Mesenchymal stem cell (in vitro differentiated cells and primary cell): ENCODE data around the gene HOXA13.
A peak's percentile ranks its signal among the peaks of the same experiment; 100 is the strongest.

Source experiments
- DNase-seq: peaks from one replicate; pipeline ENCODE4 v3.0.0-alpha.2; 2013
- H2AFZ ChIP-seq: one replicate; pipeline ENCODE4 v1.6.1; 2013; ENCODE audit warnings: low read depth, mild to moderate bottlenecking, control low read depth, inconsistent platforms, low read length, moderate library complexity
- H2AK5ac ChIP-seq: 2 replicates; pipeline ENCODE4 v1.6.1; 2013; ENCODE audit warnings: low read length, moderate library complexity, mild to moderate bottlenecking, inconsistent platforms; ENCODE audit not compliant: severe bottlenecking
- H2BK120ac ChIP-seq: one replicate; pipeline ENCODE4 v1.6.1; 2013; ENCODE audit warnings: low read depth, mild to moderate bottlenecking, inconsistent platforms, low read length, moderate library complexity
- H2BK12ac ChIP-seq, 2 experiments: one replicate each; pipeline ENCODE4 v1.6.1; 2013; ENCODE audit warnings: inconsistent platforms in 2 of 2, low read length in 2 of 2, mild to moderate bottlenecking in 2 of 2, moderate library complexity in 2 of 2, control low read depth in 1 of 2
- H2BK15ac ChIP-seq: one replicate; pipeline ENCODE4 v1.6.1; 2013; ENCODE audit warnings: mild to moderate bottlenecking, low read depth, inconsistent platforms; ENCODE audit not compliant: poor library complexity, severe bottlenecking
- H2BK5ac ChIP-seq: 2 replicates; pipeline ENCODE4 v1.6.1; 2013; ENCODE audit warnings: low read depth, mild to moderate bottlenecking, low read length, control low read depth, inconsistent platforms; ENCODE audit not compliant: poor library complexity, severe bottlenecking
- H3K14ac ChIP-seq, 2 experiments: one replicate each; pipeline ENCODE4 v1.6.1; 2013; ENCODE audit warnings: inconsistent platforms in 2 of 2, low read length in 2 of 2, control low read depth in 1 of 2, mild to moderate bottlenecking in 1 of 2, moderate library complexity in 1 of 2
- H3K18ac ChIP-seq, 2 experiments: one replicate each; pipeline ENCODE4 v1.6.1; 2013; ENCODE audit warnings: inconsistent platforms in 2 of 2, low read length in 2 of 2, control low read depth in 1 of 2, low read depth in 1 of 2, mild to moderate bottlenecking in 1 of 2
- H3K23ac ChIP-seq, 2 experiments: one replicate each; pipeline ENCODE4 v1.6.1; 2013; ENCODE audit warnings: inconsistent platforms in 2 of 2, low read length in 2 of 2, mild to moderate bottlenecking in 2 of 2, moderate library complexity in 2 of 2, control low read depth in 1 of 2
- H3K27ac ChIP-seq: 2 replicates; pipeline ENCODE4 v1.5.1; 2013; ENCODE audit warnings: mild to moderate bottlenecking, moderate library complexity, low read length, control low read depth, inconsistent platforms; ENCODE audit not compliant: poor library complexity, severe bottlenecking
- H3K27me3 ChIP-seq, 2 experiments: 2 replicates each; pipeline versions ENCODE4 v1.6.1 to v1.7.0; 2013; ENCODE audit warnings: low read length in 2 of 2, mild to moderate bottlenecking in 2 of 2, moderate library complexity in 2 of 2, control low read depth in 1 of 2, inconsistent platforms in 1 of 2; ENCODE audit not compliant: control insufficient read depth in 1 of 2, insufficient read depth in 1 of 2
- H3K36me3 ChIP-seq, 2 experiments: 2 replicates each; pipeline versions ENCODE4 v1.6.1 to v1.7.0; 2013; ENCODE audit warnings: low read length in 2 of 2, control low read depth in 1 of 2, inconsistent platforms in 1 of 2, low read depth in 1 of 2, mild to moderate bottlenecking in 1 of 2; ENCODE audit not compliant: insufficient read depth in 2 of 2, control insufficient read depth in 1 of 2
- H3K4ac ChIP-seq, 2 experiments: one replicate each; pipeline ENCODE4 v1.6.1; 2013; ENCODE audit warnings: inconsistent platforms in 2 of 2, low read length in 2 of 2, mild to moderate bottlenecking in 2 of 2, moderate library complexity in 2 of 2, control low read depth in 1 of 2, low read depth in 1 of 2
- H3K4me1 ChIP-seq: 2 replicates; pipeline ENCODE4 v1.6.1; 2013; ENCODE audit warnings: low read depth, low read length, control low read depth; ENCODE audit not compliant: control insufficient read depth, insufficient read depth
- H3K4me2 ChIP-seq: 2 replicates; pipeline ENCODE4 v1.6.1; 2013; ENCODE audit warnings: low read length, mild to moderate bottlenecking, inconsistent platforms; ENCODE audit not compliant: poor library complexity, severe bottlenecking
- H3K4me3 ChIP-seq, 2 experiments: 2 replicates each; pipeline versions ENCODE4 v1.5.1 to v1.7.0; 2013; ENCODE audit warnings: low read length in 2 of 2, mild to moderate bottlenecking in 2 of 2, control low read depth in 1 of 2, low read depth in 1 of 2; ENCODE audit not compliant: insufficient read depth in 1 of 2
- H3K79me1 ChIP-seq: replicated peaks from 2 replicates; pipeline ENCODE4 v1.6.1; 2013; ENCODE audit warnings: mild to moderate bottlenecking, control low read depth, low read length, inconsistent platforms; ENCODE audit not compliant: poor library complexity, severe bottlenecking
- H3K9ac ChIP-seq: 2 replicates; pipeline ENCODE4 v1.7.0; 2013; ENCODE audit warnings: mild to moderate bottlenecking, low read length, moderate library complexity
- H3K9me3 ChIP-seq: 2 replicates; pipeline ENCODE4 v1.7.0; 2013; ENCODE audit warnings: mild to moderate bottlenecking, low read length; ENCODE audit not compliant: control insufficient read depth
- H4K8ac ChIP-seq: one replicate; pipeline ENCODE4 v1.6.1; 2013; ENCODE audit warnings: inconsistent platforms, mild to moderate bottlenecking, low read length, moderate library complexity
- H4K91ac ChIP-seq: one replicate; pipeline ENCODE4 v1.6.1; 2013; ENCODE audit warnings: mild to moderate bottlenecking, low read length, inconsistent platforms
- WGBS: methylation state at CpG from one replicate; pipeline ENCODE4 v1.1.7; 2013; ENCODE audit warnings: mixed read lengths; 5-methylcytosine and 5-hydroxymethylcytosine counted together

Gene HOXA13

DNA sequence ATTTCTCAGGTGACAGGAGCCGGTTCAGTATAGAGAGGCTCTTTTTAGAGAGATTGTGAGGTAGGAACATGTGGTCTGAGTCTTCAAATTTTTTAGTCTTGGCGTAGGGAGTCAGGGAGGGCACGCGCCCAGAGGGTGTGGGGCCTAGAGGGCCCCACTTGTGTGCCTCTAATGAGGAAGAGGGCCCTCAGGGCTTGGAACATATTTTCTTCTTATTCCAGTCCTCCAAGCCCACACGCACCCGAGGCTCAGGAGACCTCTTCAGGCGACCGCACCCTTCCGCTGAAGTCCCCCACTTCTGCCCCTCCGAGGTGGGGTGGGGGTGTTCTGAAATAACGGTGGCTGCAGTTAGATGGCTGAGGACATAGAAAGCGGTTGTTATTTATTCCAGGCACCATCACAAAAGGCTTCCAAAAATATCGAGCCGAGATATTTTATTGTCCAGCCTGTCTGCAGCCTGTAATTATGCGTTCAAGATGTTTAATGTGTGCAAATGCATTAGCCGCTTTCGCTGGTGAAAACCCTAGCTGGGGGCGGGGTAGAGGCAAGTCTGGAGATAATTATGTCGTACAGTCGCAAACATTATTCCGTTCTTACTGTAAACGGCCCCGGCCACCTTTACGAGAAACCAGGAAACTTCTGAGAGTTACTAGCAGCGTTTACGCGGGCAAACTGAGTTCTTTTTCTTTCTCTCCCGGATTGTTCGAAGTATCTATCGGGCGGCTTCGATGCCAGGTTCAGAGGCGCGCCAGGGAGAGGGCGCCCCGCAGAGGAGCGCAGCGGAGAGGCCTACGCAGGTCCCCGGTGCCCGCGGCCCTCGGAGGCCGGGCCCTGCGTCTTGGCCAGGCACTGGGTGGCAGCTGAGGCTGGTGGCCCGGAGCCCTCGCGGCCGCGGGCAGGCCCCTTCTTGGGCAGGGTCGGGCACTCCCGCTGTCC is 12.9 kb upstream of the HOXA13 start:
- H3K4me1 ChIP-seq = peaks cover 16% of the 10 kb centered on the region
- no peaks in the 10 kb centered on the region for H3K79me1 ChIP-seq
- H3K27me3 ChIP-seq = peaks cover 82 to 97% of the 10 kb centered on the region in 2 experiments
- H3K14ac ChIP-seq = no peak overlapping the region
- no peak overlapping the region for H2BK12ac ChIP-seq
- no peak overlapping the region for H2BK120ac ChIP-seq
- H3K4me3 ChIP-seq = no peak overlapping the region
- no peaks in the 10 kb centered on the region for H3K36me3 ChIP-seq
- no peak overlapping the region for H2AFZ ChIP-seq
- H3K27ac ChIP-seq = no peak overlapping the region
- H3K18ac ChIP-seq = no peak overlapping the region
- no peak overlapping the region for H4K8ac ChIP-seq
- no peak overlapping the region for H2AK5ac ChIP-seq
- H2BK5ac ChIP-seq = no peak overlapping the region
- no peak overlapping the region for H4K91ac ChIP-seq
- no peak for DNase-seq
- no peak overlapping the region for H2BK15ac ChIP-seq
- 31% methylated on average over 40 of the region's 52 CpGs for WGBS
- no peak overlapping the region for H3K9ac ChIP-seq
- H3K23ac ChIP-seq = peak overlapping the region in 1 of 2 experiments; percentile 19
- no peaks in the 10 kb centered on the region for H3K9me3 ChIP-seq
- H3K4ac ChIP-seq = no peak overlapping the region
- H3K4me2 ChIP-seq = peak overlapping the region; percentile 40

GRCh38 chr7:27211764-27212204 is 11.9 kb upstream of the HOXA13 start:
- H3K27me3 ChIP-seq = peaks cover 86 to 96% of the 10 kb centered on the region in 2 experiments
- no peak overlapping the region for H3K23ac ChIP-seq
- H3K18ac ChIP-seq = no peak overlapping the region
- H2BK120ac ChIP-seq = no peak overlapping the region
- peaks cover 16% of the 10 kb centered on the region for H3K4me1 ChIP-seq
- no peak overlapping the region for H2BK5ac ChIP-seq
- H2AFZ ChIP-seq = no peak overlapping the region
- no peak overlapping the region for H3K27ac ChIP-seq
- no peak overlapping the region for H2BK15ac ChIP-seq
- no peak overlapping the region for H2BK12ac ChIP-seq
- WGBS = 43% methylated on average over 3 of the region's 3 CpGs
- H4K8ac ChIP-seq = no peak overlapping the region
- no peak overlapping the region for H3K4me3 ChIP-seq
- H3K79me1 ChIP-seq = no peaks in the 10 kb centered on the region
- H2AK5ac ChIP-seq = no peak overlapping the region
- H3K4ac ChIP-seq = no peak overlapping the region
- DNase-seq = no peak
- H4K91ac ChIP-seq = no peak overlapping the region
- H3K4me2 ChIP-seq = no peak overlapping the region
- no peaks in the 10 kb centered on the region for H3K9me3 ChIP-seq
- no peak overlapping the region for H3K9ac ChIP-seq
- H3K14ac ChIP-seq = no peak overlapping the region
- H3K36me3 ChIP-seq = no peaks in the 10 kb centered on the region

GRCh38 chr7:27211084-27211446 is 11.2 kb upstream of the HOXA13 start:
- Histone ChIP-seq H3K36me3 (no peaks in the 10 kb centered on the region), H2BK120ac (no peak overlapping the region), H2AK5ac (no peak overlapping the region), H3K9me3 (no peaks in the 10 kb centered on the region), H2BK5ac (no peak overlapping the region), H3K4me3 (no peak overlapping the region), H3K79me1 (no peaks in the 10 kb centered on the region), H2AFZ (no peak overlapping the region), H3K27me3 (peaks cover 86 to 95% of the 10 kb centered on the region in 2 experiments), H3K4me2 (no peak overlapping the region), H3K27ac (no peak overlapping the region), H2BK15ac (no peak overlapping the region), H2BK12ac (no peak overlapping the region), H3K23ac (no peak overlapping the region), H3K18ac (no peak overlapping the region), H3K9ac (no peak overlapping the region), H4K91ac (no peak overlapping the region), H4K8ac (no peak overlapping the region), H3K14ac (no peak overlapping the region), H3K4me1 (peaks cover 16% of the 10 kb centered on the region), H3K4ac (no peak overlapping the region)
- 98% methylated on average over 1 of the region's 1 CpG for WGBS
- no peak for DNase-seq

- Histone ChIP-seq H3K27me3 (peaks cover 87 to 95% of the 10 kb centered on the region in 2 experiments), H4K8ac (no peak overlapping the region), H3K27ac (no peak overlapping the region)
These were observed 10.7 kb upstream of the HOXA13 start for GRCh38 chr7:27210441-27211083.

More at GRCh38 chr7:27210441-27211083, 10.7 kb upstream of the HOXA13 start:
- peak; percentile 45 for DNase-seq
- H2AFZ ChIP-seq = no peak overlapping the region
- no peaks in the 10 kb centered on the region for H3K79me1 ChIP-seq
- H3K4ac ChIP-seq = no peak overlapping the region
- peak overlapping the region; percentile 59 for H3K9ac ChIP-seq
- H3K36me3 ChIP-seq = no peaks in the 10 kb centered on the region
- H3K23ac ChIP-seq = no peak overlapping the region
- H3K14ac ChIP-seq = no peak overlapping the region
- peak overlapping the region; percentile 67 for H3K4me2 ChIP-seq
- no peak overlapping the region for H2AK5ac ChIP-seq
- peaks cover 20% of the 10 kb centered on the region for H3K4me1 ChIP-seq
- no peak overlapping the region for H3K18ac ChIP-seq
- no peak overlapping the region for H2BK5ac ChIP-seq
- 19% methylated on average over 32 of the region's 32 CpGs for WGBS
- H2BK120ac ChIP-seq = no peak overlapping the region
- peak overlapping the region in 1 of 2 experiments; percentile 72 for H3K4me3 ChIP-seq
- no peaks in the 10 kb centered on the region for H3K9me3 ChIP-seq
- no peak overlapping the region for H4K91ac ChIP-seq
- no peak overlapping the region for H2BK15ac ChIP-seq
- H2BK12ac ChIP-seq = no peak overlapping the region
